ENCODE results near the gene AGAP1.

GRCh38 chr2:236130349-236130998, 636.6 kb downstream of the AGAP1 start:
- no peak for TF ChIP-seq CTCF (IDR thresholded peaks at IDR 0.05)
- no peak for TF ChIP-seq POLR2A (IDR thresholded peaks at IDR 0.05)
